Activated CD8-positive, alpha-beta T cell treated with anti-CD3 and anti-CD28 coated beads for 36 hours (primary cell): ENCODE measurements around the gene SNX20. TPM values are rescaled to one million over a fixed set of nuclear protein-coding genes. Genes with fewer than 3 reads are reported as not detected.

Source experiments
- ATAC-seq: fragments of 200-7000 bp; cut with Tn5 transposase; one replicate; pipeline ENCODE4 v1.10.0; 2021; ENCODE audit warnings: mild to moderate bottlenecking, moderate library complexity
- CTCF ChIA-PET: fragments of 350-600 bp; sonication (Branson Sonifier 250); formaldehyde crosslinking; loops from one replicate; lab custom pipeline; 2021; ENCODE audit warnings: antibody characterized with exemption; lab: Charles Lee
- POLR2A ChIA-PET: fragments of 350-600 bp; sonication (Branson Sonifier 250); formaldehyde crosslinking; loops from one replicate; lab custom pipeline; 2021; ENCODE audit warnings: antibody characterized with exemption; lab: Charles Lee
- DNase-seq: peaks from one replicate; pipeline ENCODE4 v3.0.0-alpha.2; 2020
- H3K27ac Mint-ChIP-seq: one replicate; pipeline ENCODE4 v1.8.0; 2021; ENCODE audit warnings: mild to moderate bottlenecking, mixed read lengths
- H3K27me3 Mint-ChIP-seq: one replicate; pipeline ENCODE4 v1.8.0; 2021; ENCODE audit warnings: mixed read lengths
- H3K36me3 Mint-ChIP-seq: one replicate; pipeline ENCODE4 v1.8.0; 2021; ENCODE audit warnings: low read depth, mixed read lengths
- H3K4me1 Mint-ChIP-seq: one replicate; pipeline ENCODE4 v1.8.0; 2021; ENCODE audit warnings: low read depth, mixed read lengths
- H3K4me3 Mint-ChIP-seq: one replicate; pipeline ENCODE4 v1.8.0; 2021; ENCODE audit warnings: mild to moderate bottlenecking, moderate library complexity, mixed read lengths
- H3K9me3 Mint-ChIP-seq: one replicate; pipeline ENCODE4 v1.8.0; 2021; ENCODE audit warnings: mixed read lengths
- intact Hi-C: fragments of 100-400 bp; cut with micrococcal nuclease; formaldehyde crosslinking; loops from one replicate; pipeline ENCODE4 v1.10.0; 2022
- total RNA-seq, 2 experiments: library from RNA; stranded (reverse); gene quantifications; one replicate each; pipeline ENCODE4 v1.2.3, GENCODE V29; 2021
- TF ChIP-seq, protein P1 (sequence below): fragments of 200-600 bp; IDR thresholded peaks from one replicate; pipeline ENCODE4 v1.8.0; 2022; ENCODE audit warnings: antibody characterized with exemption, mild to moderate bottlenecking

SNX20 gene
- total RNA-seq, 2 experiments from 2014 or later = 24.6 to 25.0 TPM

DNA sequence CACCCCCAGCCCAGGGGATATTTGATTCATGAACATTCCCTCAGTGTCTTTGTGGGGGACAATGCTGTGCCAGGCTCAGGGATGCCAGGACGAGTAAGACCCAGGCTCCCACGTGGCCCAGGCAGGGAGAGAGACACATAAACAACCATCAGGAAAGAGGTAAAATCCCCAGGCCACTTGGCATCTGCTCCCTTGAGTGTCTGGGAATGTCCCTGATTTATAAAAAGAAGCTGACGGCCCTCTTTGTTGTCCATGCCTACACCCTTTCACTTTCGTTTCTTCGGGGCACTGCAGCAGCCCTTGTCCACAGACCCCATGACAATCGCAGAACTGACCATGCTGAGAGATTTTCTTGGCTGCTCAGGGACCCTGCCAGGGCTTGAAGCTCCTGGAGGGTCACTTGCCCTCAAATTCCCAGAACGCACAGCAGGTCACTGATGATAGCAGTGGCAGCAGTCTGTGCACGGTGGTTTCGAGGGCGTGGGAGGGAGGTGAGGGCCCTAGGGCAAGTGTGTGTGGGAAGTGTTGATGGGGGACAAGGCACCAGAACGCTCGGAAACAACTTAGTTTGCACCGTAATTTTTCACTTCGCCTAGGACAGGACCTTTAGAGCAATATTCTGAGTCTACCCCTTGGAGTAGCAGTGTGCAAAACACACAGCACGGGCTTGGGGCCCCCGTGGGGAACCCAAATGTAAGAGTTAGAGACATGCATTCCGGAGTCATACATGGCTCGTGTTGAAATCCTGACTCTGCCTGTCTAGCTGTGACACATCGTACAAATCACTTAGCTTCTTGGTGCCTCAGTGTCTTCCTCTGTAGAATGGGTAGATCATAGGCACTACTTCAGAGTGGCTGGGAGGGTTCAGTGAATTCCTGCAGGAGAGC is 17.0 kb upstream of the SNX20 start:
- intact Hi-C loops = loop anchor here (5.0 kb wide), 1 partner anchor 44 kb away; the partner anchor contains the start of gene CYLD
- no peaks in the 10 kb centered on the region for H3K9me3 Mint-ChIP-seq
- ChIA-PET CTCF (interaction anchor here (1.3 to 2.3 kb wide), 4 partner anchors 11 to 49 kb away, joined by 3 to 11 read pairs (median 4); partner anchors contain the start of gene SNX20), POLR2A (interaction anchor here (0.7 to 3.5 kb wide), 6 partner anchors 12 to 43 kb away, joined by 3 to 19 read pairs (median 4); partner anchors contain the start of gene SNX20)
- H3K27ac Mint-ChIP-seq = peak overlapping the region; percentile 90
- ATAC-seq (peak; percentile 60), DNase-seq (peak; percentile 78)
- peaks cover 60% of the 10 kb centered on the region for H3K4me1 Mint-ChIP-seq
- peaks cover 8% of the 10 kb centered on the region for H3K27me3 Mint-ChIP-seq
- TF ChIP-seq, protein P1, sequence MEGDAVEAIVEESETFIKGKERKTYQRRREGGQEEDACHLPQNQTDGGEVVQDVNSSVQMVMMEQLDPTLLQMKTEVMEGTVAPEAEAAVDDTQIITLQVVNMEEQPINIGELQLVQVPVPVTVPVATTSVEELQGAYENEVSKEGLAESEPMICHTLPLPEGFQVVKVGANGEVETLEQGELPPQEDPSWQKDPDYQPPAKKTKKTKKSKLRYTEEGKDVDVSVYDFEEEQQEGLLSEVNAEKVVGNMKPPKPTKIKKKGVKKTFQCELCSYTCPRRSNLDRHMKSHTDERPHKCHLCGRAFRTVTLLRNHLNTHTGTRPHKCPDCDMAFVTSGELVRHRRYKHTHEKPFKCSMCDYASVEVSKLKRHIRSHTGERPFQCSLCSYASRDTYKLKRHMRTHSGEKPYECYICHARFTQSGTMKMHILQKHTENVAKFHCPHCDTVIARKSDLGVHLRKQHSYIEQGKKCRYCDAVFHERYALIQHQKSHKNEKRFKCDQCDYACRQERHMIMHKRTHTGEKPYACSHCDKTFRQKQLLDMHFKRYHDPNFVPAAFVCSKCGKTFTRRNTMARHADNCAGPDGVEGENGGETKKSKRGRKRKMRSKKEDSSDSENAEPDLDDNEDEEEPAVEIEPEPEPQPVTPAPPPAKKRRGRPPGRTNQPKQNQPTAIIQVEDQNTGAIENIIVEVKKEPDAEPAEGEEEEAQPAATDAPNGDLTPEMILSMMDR = no peak
- H3K36me3 Mint-ChIP-seq = no peaks in the 10 kb centered on the region
- H3K4me3 Mint-ChIP-seq = peak overlapping the region; percentile 68

DNA sequence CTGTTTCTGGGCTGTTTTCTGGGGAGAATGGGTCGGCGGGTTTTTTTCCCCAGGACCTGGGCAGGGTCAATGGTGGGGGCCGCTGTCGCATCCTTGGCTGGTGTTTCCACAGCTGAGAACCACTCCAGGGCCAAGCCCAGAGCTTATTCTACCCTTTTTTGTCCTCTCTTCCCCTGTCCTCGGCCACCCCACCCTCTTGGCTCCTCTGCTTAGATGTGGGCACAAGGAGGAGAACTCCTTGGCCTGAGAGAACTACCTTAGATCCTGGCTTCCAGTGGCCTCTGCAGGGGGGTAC is 16.3 kb upstream of the SNX20 start:
- ATAC-seq (no peak), DNase-seq (no peak)
- Mint-ChIP-seq H3K4me3 (peak overlapping the region; percentile 68), H3K27me3 (peaks cover 8% of the 10 kb centered on the region), H3K36me3 (no peaks in the 10 kb centered on the region), H3K27ac (peak overlapping the region; percentile 90), H3K4me1 (peaks cover 68% of the 10 kb centered on the region), H3K9me3 (no peaks in the 10 kb centered on the region)
- ChIA-PET POLR2A (interaction anchor here (1.1 to 3.5 kb wide), 5 partner anchors 11 to 46 kb away, joined by 3 to 19 read pairs (median 4); partner anchors contain the start of gene SNX20), CTCF (interaction anchor here (1.1 to 1.5 kb wide), 4 partner anchors 12 to 50 kb away, joined by 3 to 5 read pairs (median 4); partner anchors contain the start of gene SNX20)
- intact Hi-C loops = loop anchor here (5.0 kb wide), 1 partner anchor 45 kb away; the partner anchor contains the start of gene CYLD
- TF ChIP-seq, protein P1 = no peak

DNA sequence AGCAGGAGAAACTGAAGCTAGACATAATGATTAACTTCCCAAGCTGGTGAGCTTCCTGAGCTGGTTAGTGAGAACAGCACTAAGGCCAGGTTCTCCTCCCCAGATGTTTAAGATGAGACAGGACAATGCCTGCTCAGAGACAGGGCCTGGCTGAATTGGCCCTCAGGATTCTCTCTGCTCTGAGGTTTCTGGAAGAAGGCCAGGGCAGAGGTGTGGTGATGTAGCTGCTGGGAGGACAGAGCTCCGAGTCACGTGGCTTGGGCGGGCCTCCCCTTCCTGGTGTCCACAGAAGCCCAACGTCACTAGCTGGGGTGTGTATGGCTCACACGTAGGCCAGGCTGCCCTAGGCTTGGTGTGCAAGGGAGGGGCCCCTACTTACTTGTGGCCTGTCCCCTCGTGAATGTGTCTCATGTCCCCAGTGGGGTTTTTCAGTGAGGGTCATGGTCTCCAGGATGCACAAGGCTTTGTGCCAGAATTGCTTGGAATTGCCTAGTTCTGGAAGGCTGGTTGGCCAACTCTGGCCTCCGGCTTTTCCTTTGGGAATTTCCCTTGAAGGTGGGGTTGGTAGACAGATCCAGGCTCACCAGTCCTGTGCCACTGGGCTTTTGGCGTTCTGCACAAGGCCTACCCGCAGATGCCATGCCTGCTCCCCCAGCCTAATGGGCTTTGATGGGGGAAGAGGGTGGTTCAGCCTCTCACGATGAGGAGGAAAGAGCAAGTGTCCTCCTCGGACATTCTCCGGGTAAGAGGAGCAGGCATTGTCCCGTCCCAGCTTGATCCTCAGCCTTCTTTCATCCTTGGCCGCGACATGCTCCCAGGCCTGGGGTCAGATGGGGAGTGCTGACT is 15.7 kb upstream of the SNX20 start:
- H3K4me3 Mint-ChIP-seq = no peak overlapping the region
- H3K36me3 Mint-ChIP-seq = no peaks in the 10 kb centered on the region
- ChIA-PET POLR2A (interaction anchor here (0.6 to 3.5 kb wide), 5 partner anchors 11 to 47 kb away, joined by 3 to 19 read pairs (median 4); partner anchors contain the start of gene SNX20), CTCF (interaction anchor here (1.1 to 2.0 kb wide), 8 partner anchors 12 to 50 kb away, joined by 3 to 7 read pairs (median 4); partner anchors contain the start of gene SNX20)
- DNase-seq (peak; percentile 63), ATAC-seq (peak; percentile 35)
- peak overlapping the region; percentile 90 for H3K27ac Mint-ChIP-seq
- TF ChIP-seq, protein P1 = no peak
- intact Hi-C loops = loop anchor here (5.0 kb wide), 1 partner anchor 46 kb away; the partner anchor contains the start of gene CYLD
- peaks cover 8% of the 10 kb centered on the region for H3K27me3 Mint-ChIP-seq
- H3K4me1 Mint-ChIP-seq = peaks cover 69% of the 10 kb centered on the region
- no peaks in the 10 kb centered on the region for H3K9me3 Mint-ChIP-seq

- Mint-ChIP-seq H3K9me3 (no peaks in the 10 kb centered on the region), H3K4me1 (peaks cover 69% of the 10 kb centered on the region), H3K36me3 (no peaks in the 10 kb centered on the region), H3K27ac (peak overlapping the region; percentile 60), H3K27me3 (peaks cover 8% of the 10 kb centered on the region), H3K4me3 (no peak overlapping the region)
- ChIA-PET POLR2A (interaction anchor here (0.6 to 3.5 kb wide), 3 partner anchors 10 to 47 kb away, joined by 3 to 19 read pairs (median 4); no protein-coding TSS in a partner anchor), CTCF (interaction anchor here (1.1 to 2.0 kb wide), 9 partner anchors 11 to 51 kb away, joined by 3 to 7 read pairs (median 3); partner anchors contain the start of gene SNX20)
- intact Hi-C loops = loop anchor here (5.0 kb wide), 1 partner anchor 46 kb away; the partner anchor contains the start of gene CYLD
- DNase-seq = no peak
- TF ChIP-seq, protein P1 = no peak
- no peak for ATAC-seq
These were observed 15.0 kb upstream of the SNX20 start for GRCh38 chr16:50696126-50696525.
